Left renal cortex interstitium (tissue), 4 donors: ENCODE results near the gene PCDHGC4. TPM values are rescaled to one million over a fixed set of nuclear protein-coding genes. Genes with fewer than 3 reads are reported as not detected.

Source experiments
- DNase-seq, 4 donors: peaks; one replicate each; pipeline ENCODE4 v3.0.0-alpha.2; 2013; ENCODE audit warnings: low read depth in 4 of 4, low spot score in 2 of 4, missing footprints in 1 of 4
- polyA plus RNA-seq, 4 donors: library from polyadenylated mRNA; unstranded; fragments of 120-200 nt; gene quantifications; one replicate each; pipeline ENCODE4 v1.2.1, GENCODE V29; 2013; ENCODE audit not compliant: insufficient read length in 4 of 4

Gene PCDHGC4
- polyA plus RNA-seq, 4 donors, result 2.8 to 4.1 (median 3.0) TPM

DNA sequence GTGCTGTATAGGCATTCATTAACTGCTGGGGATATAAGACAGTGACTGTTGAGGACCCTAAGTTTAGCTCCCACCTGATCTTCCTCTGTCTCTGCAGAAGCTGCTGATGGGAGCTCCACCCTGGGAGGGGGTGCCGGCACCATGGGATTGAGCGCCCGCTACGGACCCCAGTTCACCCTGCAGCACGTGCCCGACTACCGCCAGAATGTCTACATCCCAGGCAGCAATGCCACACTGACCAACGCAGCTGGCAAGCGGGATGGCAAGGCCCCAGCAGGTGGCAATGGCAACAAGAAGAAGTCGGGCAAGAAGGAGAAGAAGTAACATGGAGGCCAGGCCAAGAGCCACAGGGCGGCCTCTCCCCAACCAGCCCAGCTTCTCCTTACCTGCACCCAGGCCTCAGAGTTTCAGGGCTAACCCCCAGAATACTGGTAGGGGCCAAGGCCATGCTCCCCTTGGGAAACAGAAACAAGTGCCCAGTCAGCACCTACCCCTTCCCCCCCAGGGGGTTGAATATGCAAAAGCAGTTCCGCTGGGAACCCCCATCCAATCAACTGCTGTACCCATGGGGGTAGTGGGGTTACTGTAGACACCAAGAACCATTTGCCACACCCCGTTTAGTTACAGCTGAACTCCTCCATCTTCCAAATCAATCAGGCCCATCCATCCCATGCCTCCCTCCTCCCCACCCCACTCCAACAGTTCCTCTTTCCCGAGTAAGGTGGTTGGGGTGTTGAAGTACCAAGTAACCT, 26.2 kb downstream of the PCDHGC4 start:
- no peak for DNase-seq

DNA sequence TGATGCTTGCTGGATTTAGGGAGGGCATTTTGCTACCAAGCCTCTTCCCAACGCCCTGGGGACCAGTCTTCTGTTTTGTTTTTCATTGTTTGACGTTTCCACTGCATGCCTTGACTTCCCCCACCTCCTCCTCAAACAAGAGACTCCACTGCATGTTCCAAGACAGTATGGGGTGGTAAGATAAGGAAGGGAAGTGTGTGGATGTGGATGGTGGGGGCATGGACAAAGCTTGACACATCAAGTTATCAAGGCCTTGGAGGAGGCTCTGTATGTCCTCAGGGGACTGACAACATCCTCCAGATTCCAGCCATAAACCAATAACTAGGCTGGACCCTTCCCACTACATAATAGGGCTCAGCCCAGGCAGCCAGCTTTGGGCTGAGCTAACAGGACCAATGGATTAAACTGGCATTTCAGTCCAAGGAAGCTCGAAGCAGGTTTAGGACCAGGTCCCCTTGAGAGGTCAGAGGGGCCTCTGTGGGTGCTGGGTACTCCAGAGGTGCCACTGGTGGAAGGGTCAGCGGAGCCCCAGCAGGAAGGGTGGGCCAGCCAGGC, 27.0 kb downstream of the PCDHGC4 start:
- no peak for DNase-seq

DNA sequence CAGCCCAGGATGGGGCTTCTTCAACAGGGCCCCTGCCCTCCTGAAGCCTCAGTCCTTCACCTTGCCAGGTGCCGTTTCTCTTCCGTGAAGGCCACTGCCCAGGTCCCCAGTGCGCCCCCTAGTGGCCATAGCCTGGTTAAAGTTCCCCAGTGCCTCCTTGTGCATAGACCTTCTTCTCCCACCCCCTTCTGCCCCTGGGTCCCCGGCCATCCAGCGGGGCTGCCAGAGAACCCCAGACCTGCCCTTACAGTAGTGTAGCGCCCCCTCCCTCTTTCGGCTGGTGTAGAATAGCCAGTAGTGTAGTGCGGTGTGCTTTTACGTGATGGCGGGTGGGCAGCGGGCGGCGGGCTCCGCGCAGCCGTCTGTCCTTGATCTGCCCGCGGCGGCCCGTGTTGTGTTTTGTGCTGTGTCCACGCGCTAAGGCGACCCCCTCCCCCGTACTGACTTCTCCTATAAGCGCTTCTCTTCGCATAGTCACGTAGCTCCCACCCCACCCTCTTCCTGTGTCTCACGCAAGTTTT, 27.6 kb downstream of the PCDHGC4 start:
- DNase-seq, result no peak

DNA sequence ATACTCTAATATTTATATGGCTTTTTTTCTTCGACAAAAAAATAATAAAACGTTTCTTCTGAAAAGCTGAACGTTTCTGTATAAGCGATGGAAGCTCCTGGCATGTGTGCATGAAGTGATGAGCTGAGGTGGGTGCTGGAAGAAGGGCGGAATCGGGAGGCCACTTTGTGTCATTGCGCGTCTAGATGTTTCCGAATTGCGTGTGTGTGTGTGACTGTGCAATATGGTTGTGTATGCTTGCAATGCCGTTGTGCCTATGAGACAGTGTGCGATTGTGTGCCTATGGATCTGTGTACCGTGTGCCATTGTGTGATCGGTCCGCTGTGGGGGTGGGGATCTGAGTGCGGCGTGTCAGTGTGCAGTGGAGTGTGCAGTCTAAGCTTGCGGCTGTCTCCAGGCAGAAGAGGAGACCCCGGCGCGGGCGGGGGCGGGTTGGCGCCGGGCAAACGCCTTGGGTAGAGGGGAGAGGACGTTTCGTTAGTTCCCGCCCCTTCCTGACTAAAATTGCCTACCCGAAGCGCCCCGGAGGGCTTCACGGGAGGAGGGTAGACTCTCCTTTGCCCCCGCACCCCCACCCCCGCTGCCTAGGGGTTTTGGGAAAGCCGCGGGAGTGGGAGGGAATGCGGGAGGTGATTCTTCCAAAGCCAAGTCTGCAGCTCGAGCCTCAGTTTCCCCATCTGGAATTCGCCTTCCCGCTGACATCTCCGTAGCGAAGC, 28.2 kb downstream of the PCDHGC4 start:
- peak in 1 of 4 donors; percentile 72 for DNase-seq

DNA sequence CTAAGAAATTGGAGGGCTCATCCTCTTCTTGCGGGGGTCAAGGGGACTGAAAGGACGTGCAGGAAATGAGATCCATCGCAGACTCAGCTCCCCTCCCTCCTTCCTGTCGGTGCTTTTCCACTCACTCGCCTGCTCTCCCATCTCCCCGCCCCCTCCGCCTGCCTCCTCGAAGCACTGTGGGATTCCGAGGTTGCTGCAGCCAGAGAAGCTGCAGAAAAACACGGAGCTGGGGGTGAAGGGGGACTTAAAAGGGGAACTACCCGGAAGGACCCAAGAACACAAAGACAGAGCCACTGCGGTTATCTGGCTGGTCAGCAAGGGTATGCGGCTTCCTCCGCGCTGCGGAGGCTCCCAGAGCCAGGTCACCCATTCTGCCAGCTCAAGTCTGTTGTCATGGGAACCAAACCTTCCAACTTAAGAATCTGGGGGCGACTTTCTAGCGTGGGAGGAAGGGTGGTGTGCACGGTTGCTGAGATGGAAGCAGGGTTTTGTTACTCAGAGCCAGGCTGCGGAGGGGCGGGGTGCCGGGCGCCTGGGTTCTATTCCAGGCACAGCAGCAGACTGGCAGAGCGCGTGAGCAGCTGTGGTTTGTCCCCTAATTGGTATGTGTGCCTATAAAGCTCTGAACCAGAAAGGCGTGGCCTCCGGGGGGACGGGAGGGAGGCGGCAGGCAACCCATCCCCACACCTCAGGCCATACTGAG, 28.9 kb downstream of the PCDHGC4 start:
- DNase-seq, result peak in 1 of 4 donors; percentile 79

DNA sequence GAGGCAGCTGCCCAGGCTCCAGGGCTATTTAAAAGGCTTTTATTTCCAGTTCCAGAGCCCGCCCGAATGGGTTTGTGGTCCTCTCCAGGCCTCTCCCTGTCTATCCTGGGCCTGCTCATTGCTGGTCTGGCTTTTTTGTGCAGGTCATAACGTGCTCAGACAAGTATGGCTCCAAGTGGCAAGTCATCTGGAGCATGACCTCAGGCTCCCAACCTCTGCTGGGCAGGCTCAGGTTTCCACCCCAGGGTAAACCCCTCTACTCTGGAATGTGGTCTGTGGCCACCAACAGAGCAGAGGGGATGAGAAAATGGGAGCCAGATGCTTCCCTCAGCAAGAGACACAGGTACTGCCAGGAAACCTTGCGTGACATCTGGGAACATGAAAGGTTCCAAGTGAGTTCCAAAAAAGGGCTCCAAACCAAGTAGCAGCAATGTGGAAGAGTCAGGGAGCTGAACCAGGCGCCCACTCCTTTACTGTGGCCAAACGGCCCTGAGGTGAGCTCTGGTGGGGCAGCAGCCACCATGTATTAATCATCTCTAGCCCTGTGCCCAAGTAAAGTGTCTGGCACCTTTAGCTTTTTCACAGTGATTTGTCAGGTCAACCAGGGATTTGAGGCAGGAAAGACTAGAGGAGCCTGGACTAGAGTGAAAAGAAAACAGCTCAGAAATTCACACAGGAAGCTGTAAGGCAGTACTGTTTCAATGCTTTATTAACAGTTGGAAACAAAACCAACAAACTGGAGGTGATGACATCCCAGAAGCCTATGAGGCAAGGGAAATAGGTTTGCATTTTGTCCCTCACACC, 29.7 kb downstream of the PCDHGC4 start:
- DNase-seq, result no peak

DNA sequence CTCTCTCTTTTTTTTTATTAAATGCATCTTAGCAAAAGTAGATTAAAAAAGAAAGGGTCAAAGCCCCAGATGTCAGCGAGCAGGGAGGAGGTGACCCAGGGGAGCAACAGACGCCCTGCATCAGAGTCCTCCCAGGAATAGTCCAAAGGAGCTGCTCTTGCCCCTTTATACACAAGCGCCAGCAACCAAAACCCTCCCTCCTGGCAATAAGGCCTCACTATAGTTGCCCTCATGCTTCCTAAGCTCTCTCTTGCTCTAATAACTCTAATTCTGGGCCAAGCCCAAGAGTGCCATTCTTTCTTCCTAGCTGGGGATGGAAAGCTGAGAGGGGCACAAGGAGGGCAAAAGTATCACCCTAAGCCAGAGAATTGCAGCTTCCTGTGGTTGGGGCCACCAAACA, 30.3 kb downstream of the PCDHGC4 start:
- DNase-seq, result no peak

DNA sequence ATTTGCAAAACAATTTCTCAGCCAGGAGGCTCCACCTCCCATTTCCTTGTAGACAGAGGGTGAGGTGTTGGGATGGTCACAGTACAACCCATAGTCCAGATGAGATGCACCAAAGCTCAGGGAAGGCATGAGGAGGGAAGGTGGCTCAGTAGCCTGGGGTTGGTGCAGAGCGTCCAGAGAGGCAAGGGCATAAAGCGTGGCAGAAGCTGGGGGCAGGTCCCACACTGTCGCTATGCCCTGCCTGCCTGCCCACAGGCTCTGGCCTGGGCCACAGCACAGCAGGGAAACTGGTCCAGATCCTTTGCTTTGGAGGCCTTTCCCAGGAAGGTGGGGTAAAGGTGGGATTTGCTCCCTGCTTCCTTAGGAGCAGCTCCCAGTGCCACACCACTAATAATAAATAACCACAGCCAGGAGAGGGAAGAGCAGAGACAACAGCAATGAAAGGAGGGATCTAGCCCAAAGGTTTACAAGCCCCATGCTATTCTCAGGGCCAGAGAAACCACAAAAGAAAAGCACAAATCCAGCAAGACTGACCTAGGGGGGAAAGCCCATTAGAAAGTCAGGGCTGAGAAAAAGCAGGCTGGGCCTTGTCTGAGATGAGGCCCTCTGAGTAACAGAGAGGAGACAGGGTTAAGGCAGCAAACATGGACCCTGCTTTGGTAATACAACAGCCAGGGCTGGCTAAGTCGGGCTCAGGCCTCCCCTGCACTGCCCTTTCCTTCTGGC, 31.3 kb downstream of the PCDHGC4 start:
- no peak for DNase-seq

DNA sequence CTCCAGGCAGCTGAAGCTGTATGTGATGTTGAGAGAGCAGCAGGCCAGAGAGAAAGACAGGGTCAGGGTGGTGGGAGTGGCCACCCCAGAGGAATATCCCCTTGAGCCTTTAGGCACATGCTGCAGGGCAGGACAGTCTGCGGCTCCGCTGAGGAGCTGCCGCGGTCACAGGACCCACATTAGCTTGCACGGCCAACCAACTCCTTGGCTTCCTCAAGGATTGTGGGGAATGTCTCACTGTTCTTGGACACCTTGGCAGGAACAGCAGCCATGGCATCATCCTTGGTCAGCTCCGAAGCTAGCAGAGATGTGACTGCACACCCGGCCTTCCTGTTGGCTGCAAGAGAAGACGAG, 31.8 kb downstream of the PCDHGC4 start:
- no peak for DNase-seq

DNA sequence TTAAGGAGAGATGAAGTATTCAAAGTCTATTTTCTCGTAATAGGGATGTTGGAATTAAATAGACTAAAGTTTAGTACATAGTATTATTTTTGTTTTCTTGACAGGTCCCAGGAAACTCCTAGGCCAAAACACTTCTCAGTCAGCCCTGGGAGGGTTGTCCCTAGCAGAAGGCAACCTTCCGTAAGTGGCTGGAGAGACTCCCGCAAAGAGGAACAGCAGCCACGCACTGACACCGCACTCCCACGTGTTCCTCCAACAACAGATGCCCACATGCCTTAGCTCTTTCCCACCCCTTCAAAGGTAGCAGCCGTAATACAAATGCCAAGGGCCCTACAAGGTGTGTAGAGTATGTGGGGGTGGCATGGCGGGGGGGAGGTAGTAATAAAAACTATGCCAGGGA, 32.5 kb downstream of the PCDHGC4 start:
- no peak for DNase-seq

DNA sequence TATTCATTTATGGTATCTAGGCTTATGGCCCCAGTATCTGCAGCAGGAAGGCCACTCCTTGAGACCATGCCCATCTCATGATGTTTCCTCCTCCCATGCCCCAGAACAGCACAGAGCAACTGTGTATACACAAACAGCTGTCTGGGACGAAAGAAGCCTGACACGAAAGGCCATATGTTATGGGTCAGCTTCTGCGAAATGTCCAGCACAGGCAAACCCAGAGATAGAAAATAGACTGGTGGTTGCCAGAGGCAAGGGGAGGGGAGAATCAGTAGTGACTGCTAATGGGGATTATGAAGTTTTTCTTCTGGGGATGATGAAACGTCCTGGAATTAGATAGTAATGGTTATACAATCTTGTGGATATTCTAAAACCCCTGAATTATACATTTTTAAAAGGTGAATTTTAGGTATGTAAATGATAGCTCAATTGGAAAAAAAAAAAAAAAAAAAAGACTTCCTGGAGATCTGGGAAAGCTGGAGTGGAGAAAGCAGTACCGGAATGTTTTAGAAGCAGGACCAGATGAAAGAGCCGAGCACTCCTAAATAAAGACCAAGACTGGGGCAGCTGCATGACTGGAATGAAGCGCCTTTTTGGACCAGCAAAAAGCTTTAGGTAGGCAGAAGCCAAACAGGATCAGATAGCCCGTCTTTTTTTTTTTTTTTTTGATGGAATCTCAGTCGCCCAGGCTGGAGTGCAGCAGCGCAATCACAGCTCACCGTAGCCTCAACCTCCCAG, 33.2 kb downstream of the PCDHGC4 start:
- DNase-seq, result no peak

DNA sequence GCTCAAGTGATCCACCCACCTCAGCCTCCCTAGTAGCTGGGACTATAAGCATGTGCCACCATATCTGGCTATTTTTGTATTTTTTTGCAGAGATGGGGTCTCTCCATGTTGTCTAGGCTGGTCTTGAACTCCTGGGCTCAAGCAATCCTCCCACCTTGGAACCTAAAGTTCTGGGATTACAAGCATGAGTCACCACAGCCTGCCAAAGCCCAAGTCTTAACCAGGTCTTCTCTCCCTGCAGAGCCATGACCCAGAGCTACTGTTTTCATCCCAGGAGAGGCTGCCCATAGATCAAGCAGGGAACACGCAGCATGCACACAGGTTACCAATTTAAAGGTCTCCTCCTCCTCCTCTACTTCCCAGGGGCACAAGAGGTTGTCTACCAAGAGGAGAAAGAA, 33.8 kb downstream of the PCDHGC4 start:
- no peak for DNase-seq

DNA sequence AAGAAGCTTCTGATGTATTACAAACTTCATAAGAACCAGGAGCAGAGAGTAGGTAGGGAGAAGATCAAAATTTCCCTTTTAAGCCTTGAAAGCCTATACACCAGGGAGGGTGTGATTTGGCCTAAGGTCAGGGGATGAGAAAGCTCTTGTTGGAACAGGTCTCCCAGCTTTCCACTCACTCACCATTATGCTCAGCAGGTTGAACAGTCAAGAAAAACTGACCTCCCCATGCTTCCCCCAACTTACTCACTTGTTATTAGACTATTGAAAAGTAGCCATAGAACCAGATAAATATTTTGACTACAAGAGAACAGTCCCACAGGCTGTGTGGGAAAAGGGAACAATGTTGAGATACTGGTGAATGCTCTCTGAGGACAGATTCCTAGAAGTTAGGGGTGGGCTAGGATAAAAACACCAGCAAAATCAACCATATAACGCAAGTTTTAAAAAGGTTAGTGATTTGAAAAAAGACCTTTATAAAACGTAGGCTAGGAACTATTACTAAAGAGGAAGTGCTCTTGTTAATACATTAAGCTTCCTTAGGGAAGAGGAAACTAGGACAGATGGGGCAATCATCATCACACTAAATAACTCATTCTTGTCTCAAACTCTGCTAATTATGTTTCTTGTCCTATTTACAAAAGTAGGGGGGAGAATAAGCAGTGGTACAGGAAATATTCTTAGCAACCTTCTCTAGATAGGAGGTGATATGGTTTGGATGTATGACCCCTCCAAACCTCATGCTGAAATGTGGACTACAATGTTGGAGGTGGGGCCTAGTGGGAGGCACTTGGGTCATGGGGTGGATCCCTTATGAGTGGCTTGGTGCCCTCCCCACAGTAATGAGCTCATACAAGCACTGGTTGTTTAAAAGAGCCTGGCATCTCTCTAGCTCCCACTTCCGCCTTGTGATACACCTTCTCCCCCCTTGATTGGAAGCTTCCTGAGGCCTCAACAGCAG, 35.1 kb downstream of the PCDHGC4 start:
- no peak for DNase-seq

DNA sequence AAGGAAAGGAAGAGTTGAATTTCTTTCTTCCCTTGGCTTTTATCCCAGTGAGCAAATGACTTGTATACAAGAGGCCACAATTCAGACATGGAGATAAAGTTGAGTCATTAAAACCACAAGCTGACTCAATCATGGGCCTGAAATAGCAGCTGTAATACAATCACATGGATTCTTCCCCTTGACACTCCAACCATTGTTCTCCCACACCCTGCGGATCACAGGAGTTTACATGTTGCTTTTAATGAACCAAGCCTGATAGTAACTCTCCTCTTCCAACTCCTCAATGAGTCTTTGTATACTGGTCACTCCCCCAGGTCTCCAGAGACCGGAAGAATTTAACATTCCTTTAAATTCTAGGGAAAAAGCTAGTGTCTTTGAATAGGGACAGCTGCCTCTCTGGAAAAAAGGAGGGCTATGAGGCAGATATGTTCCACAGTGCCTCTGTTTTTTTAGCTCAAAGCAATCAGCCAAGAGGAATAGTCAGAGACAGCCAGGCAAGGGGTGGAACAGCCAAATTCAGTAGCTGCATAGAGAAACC, 36.5 kb downstream of the PCDHGC4 start:
- peak in 2 of 4 donors; percentile 69 to 74 for DNase-seq

DNA sequence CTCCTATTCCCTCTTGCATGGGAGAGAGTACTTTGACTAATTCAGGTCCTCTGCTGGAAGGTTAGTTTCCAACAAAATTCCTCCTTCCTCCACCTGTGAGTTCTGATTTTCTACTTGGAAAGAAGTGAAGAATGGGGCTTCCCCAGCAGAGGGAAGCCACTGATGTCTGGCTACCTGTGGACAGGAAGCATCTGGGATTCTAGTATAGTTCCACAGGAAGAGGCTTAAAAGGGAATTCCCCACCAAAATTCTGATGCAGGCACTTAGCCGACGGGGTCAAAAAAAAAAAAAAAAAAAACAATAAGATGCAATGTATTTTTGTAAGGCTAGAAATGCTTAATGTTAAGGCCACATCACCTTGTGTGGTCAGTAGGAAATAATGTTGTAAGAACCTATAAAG, 37.5 kb downstream of the PCDHGC4 start:
- DNase-seq, result no peak

DNA sequence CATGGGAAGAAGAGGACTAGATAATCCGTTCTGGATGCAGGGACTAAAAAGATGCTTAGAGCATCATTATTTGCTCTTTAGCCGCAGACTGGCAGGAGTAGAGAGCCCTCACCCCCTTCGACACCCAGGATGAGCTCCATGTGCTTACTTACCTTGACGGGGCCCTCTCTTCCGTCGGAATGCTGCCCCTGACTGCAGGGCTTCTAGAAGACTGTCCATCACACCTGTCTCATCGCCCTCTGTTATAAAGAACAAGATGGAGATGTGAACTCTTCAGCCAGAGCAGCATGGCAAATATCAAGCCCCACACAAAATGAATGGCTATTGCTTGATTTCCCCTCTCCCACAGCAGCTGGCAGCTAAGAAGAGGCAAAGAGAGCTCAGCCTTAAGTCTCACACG, 39.2 kb downstream of the PCDHGC4 start:
- no peak for DNase-seq
